ENCODE results near the gene ZNF532. TPM values are rescaled to one million over a fixed set of nuclear protein-coding genes. Genes with fewer than 3 reads are reported as not detected.

The ZNF532 gene
- total RNA-seq, 4 donors from 2014 or later = 41.7 to 73.6 (median 53.3) TPM

DNA sequence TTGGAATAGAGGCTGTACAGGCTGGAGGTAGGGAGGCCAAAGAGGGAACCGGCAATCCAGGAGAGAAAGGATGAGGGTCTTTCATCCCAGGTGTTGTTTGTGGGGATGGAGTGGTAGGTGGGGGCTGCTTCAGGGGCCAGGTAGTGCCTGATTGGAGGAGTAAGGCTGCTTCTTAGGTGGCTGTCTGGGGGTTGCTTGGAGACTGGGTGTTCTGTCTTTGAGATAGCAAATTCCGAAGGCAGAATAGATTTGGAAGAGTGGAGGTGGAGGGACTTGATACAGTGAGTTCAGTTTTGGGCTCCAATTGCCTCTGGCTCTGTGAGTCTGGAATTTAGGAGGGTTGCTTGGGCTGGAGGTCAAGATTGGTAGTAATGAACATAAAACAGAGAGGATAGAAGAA lies 5.9 kb downstream of the ZNF532 start:
- TF ChIP-seq, protein P1, sequence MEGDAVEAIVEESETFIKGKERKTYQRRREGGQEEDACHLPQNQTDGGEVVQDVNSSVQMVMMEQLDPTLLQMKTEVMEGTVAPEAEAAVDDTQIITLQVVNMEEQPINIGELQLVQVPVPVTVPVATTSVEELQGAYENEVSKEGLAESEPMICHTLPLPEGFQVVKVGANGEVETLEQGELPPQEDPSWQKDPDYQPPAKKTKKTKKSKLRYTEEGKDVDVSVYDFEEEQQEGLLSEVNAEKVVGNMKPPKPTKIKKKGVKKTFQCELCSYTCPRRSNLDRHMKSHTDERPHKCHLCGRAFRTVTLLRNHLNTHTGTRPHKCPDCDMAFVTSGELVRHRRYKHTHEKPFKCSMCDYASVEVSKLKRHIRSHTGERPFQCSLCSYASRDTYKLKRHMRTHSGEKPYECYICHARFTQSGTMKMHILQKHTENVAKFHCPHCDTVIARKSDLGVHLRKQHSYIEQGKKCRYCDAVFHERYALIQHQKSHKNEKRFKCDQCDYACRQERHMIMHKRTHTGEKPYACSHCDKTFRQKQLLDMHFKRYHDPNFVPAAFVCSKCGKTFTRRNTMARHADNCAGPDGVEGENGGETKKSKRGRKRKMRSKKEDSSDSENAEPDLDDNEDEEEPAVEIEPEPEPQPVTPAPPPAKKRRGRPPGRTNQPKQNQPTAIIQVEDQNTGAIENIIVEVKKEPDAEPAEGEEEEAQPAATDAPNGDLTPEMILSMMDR (IDR thresholded peaks at IDR 0.05) = no peak
- DNase-seq (ENCODE audit: low spot score) = no peak
- no peak for ATAC-seq (ENCODE audit: low FRiP score)

DNA sequence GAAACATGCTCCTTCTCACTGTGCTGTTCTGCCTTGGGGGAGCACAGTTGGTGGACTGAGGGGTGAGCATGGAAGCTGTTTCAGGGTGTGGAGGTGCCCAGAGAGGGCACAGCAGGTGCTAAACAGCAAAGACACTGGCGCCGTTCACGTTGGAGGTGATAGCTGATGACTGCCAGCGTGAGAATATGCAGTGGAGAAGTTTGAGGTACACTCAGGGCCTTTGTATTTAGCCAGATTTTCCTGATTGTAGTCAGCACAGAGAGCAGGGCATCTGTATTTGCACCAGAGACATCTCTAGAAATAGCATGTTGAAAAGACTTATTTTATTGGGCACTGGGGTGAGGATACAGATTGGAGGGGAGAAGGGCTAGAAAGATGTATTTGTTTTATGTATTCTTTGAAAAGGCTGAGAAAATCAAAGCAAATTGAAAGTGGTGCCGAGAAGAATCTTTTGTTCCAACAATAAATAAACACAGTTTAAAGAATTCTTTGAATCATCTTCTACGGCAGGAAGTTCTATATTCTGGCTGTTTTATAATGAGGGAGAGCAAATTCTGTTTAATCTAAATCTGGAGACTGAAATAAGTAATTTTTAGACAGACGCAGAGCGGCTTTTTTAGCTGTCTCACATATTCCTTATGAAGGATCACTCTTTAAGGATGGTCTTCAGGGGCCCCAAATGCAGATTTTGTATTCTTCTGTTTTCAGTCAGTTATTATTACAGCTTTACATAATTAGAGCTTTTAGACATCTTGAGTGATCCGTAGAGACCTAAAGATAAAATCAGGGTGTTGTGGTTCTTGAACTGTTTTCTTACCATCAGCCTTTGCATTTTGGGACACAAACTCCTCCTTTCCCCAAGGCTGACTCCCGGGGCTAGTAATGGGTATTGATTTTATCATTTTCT lies 7.1 kb downstream of the ZNF532 start:
- TF ChIP-seq, protein P1 (IDR thresholded peaks at IDR 0.05) = no peak
- DNase-seq (ENCODE audit: low spot score) (no peak), ATAC-seq (ENCODE audit: low FRiP score) (no peak)

- ATAC-seq (ENCODE audit: low FRiP score) (no peak), DNase-seq (ENCODE audit: low spot score) (no peak)
Observed at GRCh38 chr18:58878640-58879039, 14.0 kb downstream of the ZNF532 start.

GRCh38 chr18:58881477-58881876 lies 16.8 kb downstream of the ZNF532 start:
- no peak for ATAC-seq (ENCODE audit: low FRiP score)
- TF ChIP-seq, protein P1 (IDR thresholded peaks at IDR 0.05) = no peak

More at GRCh38 chr18:58878640-58879039, 14.0 kb downstream of the ZNF532 start:
- TF ChIP-seq, protein P1 (IDR thresholded peaks at IDR 0.05) = no peak

GRCh38 chr18:58882044-58882443 lies 17.4 kb downstream of the ZNF532 start:
- TF ChIP-seq, protein P1 (IDR thresholded peaks at IDR 0.05) = no peak
- ATAC-seq (ENCODE audit: low FRiP score) = no peak
- DNase-seq (ENCODE audit: low spot score) = no peak

More at GRCh38 chr18:58881477-58881876, 16.8 kb downstream of the ZNF532 start:
- no peak for DNase-seq (ENCODE audit: low spot score)

DNA sequence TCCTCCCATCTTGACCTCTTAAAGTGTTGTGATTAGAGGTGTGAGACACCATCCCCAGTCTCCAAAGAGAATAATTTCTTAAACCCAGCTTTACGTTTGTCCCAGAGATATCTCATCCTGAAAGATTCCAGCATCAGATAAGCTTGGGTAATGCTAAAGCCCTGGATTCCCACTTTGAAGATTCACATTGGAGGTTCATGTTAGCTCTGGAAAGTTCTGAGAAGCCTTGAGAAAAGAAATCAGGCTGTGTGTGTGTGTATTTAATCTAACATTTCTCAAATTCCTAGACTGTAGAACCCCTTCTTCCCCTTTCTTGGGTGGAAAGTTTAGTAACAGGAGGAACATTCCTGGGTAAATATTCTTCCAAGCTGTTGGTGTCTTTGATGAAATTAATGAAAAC lies 18.0 kb downstream of the ZNF532 start:
- TF ChIP-seq, protein P1 (IDR thresholded peaks at IDR 0.05) = no peak
- no peak for DNase-seq (ENCODE audit: low spot score)

GRCh38 chr18:58884680-58885079 lies 20.0 kb downstream of the ZNF532 start:
- TF ChIP-seq, protein P1 (IDR thresholded peaks at IDR 0.05) = no peak
- ATAC-seq (ENCODE audit: low FRiP score) = no peak
- no peak for DNase-seq (ENCODE audit: low spot score)

More for the DNA sequence above, 18.0 kb downstream of the ZNF532 start:
- ATAC-seq (ENCODE audit: low FRiP score) = no peak

Data from omental fat pad (tissue), 4 donors.